OCI-LY7 (cell line): ENCODE results near the gene IL18R1. TPM values are rescaled to one million over a fixed set of nuclear protein-coding genes. Genes with fewer than 3 reads are reported as not detected.

Experiments
- BruUV-seq: library from RNA; stranded (reverse); fragments of 400-500 nt; replicated peaks from 2 replicates; lab custom pipeline; 2021; lab: Mats Ljungman, UMichigan
- CTCF ChIA-PET: fragments of 300-600 bp; sonication (Branson Sonifier 250); formaldehyde crosslinking; loops from one replicate; lab custom pipeline; 2022; ENCODE audit warnings: antibody characterized with exemption; ENCODE audit not compliant: unreplicated experiment; lab: Charles Lee
- POLR2A ChIA-PET: fragments of 300-600 bp; sonication (Branson Sonifier 250); formaldehyde crosslinking; loops from one replicate; lab custom pipeline; 2022; ENCODE audit warnings: antibody characterized with exemption; lab: Charles Lee
- DNase-seq: peaks from one replicate; pipeline ENCODE4 v3.0.0-alpha.2; 2015; ENCODE audit warnings: low spot score
- H2AFZ ChIP-seq: fragments of 200-600 bp; sonication (generic), shearing (Covaris generic); 2 replicates; pipeline ENCODE4 v1.6.1; 2014; ENCODE audit warnings: mild to moderate bottlenecking, antibody characterized with exemption, low read length, moderate library complexity
- H3K27ac ChIP-seq: fragments of 200-600 bp; sonication (generic); 2 replicates; pipeline ENCODE4 v1.5.1; 2014; ENCODE audit warnings: mixed run types, low read depth, mild to moderate bottlenecking, moderate library complexity, low read length, inconsistent platforms; ENCODE audit not compliant: poor library complexity, severe bottlenecking
- H3K36me3 ChIP-seq: fragments of 200-600 bp; sonication (generic); 2 replicates; pipeline ENCODE4 v1.6.1; 2014; ENCODE audit warnings: mild to moderate bottlenecking, antibody characterized with exemption, low read length, moderate library complexity, mixed read lengths; ENCODE audit not compliant: insufficient read depth
- H3K4me1 ChIP-seq: fragments of 200-600 bp; sonication (generic); 2 replicates; pipeline ENCODE4 v1.5.1; 2014; ENCODE audit warnings: mild to moderate bottlenecking, low read length; ENCODE audit not compliant: insufficient read depth, poor library complexity, severe bottlenecking
- H3K4me2 ChIP-seq: fragments of 200-600 bp; sonication (generic); 2 replicates; pipeline ENCODE4 v1.6.1; 2014; ENCODE audit warnings: mild to moderate bottlenecking, low read length
- H3K4me3 ChIP-seq: fragments of 200-600 bp; sonication (generic); 2 replicates; pipeline ENCODE4 v1.5.1; 2014; ENCODE audit warnings: mild to moderate bottlenecking, low read depth, low read length; ENCODE audit not compliant: poor library complexity, severe bottlenecking
- H3K79me2 ChIP-seq: fragments of 200-600 bp; sonication (generic); 2 replicates; pipeline ENCODE4 v1.6.1; 2016; ENCODE audit warnings: low read depth, mild to moderate bottlenecking, low read length, moderate library complexity, mixed read lengths; ENCODE audit not compliant: insufficient read depth
- H3K9me2 ChIP-seq: fragments of 200-600 bp; sonication (generic); 2 replicates; pipeline ENCODE4 v1.6.1; 2016; ENCODE audit warnings: mild to moderate bottlenecking, low read length, mixed read lengths; ENCODE audit not compliant: insufficient read depth
- H3K9me3 ChIP-seq: fragments of 200-600 bp; sonication (generic); 2 replicates; pipeline ENCODE4 v1.6.1; 2014; ENCODE audit warnings: mild to moderate bottlenecking, mixed run types, low read length, mixed read lengths
- H4K20me1 ChIP-seq: fragments of 200-600 bp; sonication (generic); 2 replicates; pipeline ENCODE4 v1.6.1; 2014; ENCODE audit warnings: mild to moderate bottlenecking, antibody characterized with exemption, low read length, moderate library complexity, mixed read lengths; ENCODE audit not compliant: insufficient read depth
- EZH2phosphoT487 ChIP-seq: fragments of 200-600 bp; sonication (generic); IDR thresholded peaks from 2 replicates; pipeline ENCODE4 v1.6.1; 2018; ENCODE audit warnings: low read depth, borderline replicate concordance, mild to moderate bottlenecking, mixed run types, antibody characterized with exemption, low read length, moderate library complexity, mixed read lengths
- intact Hi-C: fragments of 100-400 bp; cut with micrococcal nuclease; formaldehyde crosslinking; loops from one replicate; pipeline ENCODE4 v1.10.0; 2022; ENCODE audit not compliant: unreplicated experiment
- total RNA-seq, 2 experiments: library from RNA; depleted of rRNA in 1 of 2; stranded (reverse); fragments of >200 nt in 1 of 2; shearing (Covaris generic) in 1 of 2; gene quantifications; 2 replicates each; pipeline ENCODE4 v1.2.3, GENCODE V29; 2014 to 2022
- TF ChIP-seq, protein P1 (sequence below): fragments of 200-600 bp; sonication (generic); conservative IDR thresholded peaks from 2 replicates; pipeline ENCODE4 v1.5.1; 2014; ENCODE audit warnings: mild to moderate bottlenecking, antibody characterized with exemption, low read length, moderate library complexity, mixed read lengths

The IL18R1 gene
- total RNA-seq, 2 experiments from 2014 or later, result not detected

DNA sequence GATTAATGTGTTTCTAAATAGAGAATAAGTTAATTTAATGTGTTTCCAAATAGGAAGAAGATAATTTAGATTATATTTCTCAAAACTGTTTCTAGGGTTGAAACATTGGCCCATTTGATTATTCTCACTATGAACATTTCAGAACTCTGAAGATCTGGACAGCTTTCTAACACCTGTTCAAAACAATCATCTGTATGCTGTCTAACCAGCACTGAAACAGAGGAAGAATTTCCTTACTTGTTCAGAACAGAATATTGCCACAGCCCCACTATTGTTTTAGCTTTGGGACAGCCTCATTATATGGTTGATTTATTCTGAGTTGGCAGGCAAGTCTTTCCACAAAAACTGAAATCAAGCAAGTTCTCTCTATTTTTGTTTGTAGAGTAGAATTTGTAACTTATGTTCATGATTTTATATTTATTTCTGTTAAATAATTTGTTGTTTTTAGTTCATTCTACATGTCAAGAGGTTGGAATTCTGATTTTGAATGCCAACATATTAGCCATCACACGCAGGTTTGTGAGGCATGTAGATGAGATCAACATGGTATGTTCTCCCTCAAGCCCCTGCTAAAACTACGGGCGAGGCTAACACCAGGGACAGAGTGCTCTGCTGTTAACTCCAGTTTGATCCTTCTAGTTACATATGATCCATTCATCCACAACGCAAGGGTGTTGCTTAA, 78.5 kb downstream of the IL18R1 start:
- BruUV-seq, result no TSS peak

GRCh38 chr2:102434655-102435381, 79.2 kb downstream of the IL18R1 start:
- no TSS peak for BruUV-seq
- ChIA-PET POLR2A (no interaction called here), CTCF (no interaction called here)
- no peak overlapping the region for H3K4me2 ChIP-seq
- no peak overlapping the region for H3K4me3 ChIP-seq
- H3K79me2 ChIP-seq, result no peaks in the 10 kb centered on the region
- intact Hi-C loops, result no loop called here
- H3K9me3 ChIP-seq, result no peaks in the 10 kb centered on the region
- H3K36me3 ChIP-seq, result no peaks in the 10 kb centered on the region
- H3K27ac ChIP-seq, result no peak overlapping the region
- TF ChIP-seq, protein P1, sequence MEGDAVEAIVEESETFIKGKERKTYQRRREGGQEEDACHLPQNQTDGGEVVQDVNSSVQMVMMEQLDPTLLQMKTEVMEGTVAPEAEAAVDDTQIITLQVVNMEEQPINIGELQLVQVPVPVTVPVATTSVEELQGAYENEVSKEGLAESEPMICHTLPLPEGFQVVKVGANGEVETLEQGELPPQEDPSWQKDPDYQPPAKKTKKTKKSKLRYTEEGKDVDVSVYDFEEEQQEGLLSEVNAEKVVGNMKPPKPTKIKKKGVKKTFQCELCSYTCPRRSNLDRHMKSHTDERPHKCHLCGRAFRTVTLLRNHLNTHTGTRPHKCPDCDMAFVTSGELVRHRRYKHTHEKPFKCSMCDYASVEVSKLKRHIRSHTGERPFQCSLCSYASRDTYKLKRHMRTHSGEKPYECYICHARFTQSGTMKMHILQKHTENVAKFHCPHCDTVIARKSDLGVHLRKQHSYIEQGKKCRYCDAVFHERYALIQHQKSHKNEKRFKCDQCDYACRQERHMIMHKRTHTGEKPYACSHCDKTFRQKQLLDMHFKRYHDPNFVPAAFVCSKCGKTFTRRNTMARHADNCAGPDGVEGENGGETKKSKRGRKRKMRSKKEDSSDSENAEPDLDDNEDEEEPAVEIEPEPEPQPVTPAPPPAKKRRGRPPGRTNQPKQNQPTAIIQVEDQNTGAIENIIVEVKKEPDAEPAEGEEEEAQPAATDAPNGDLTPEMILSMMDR, result no peak
- TF ChIP-seq EZH2phosphoT487, result no peak
- no peaks in the 10 kb centered on the region for H3K4me1 ChIP-seq
- H3K9me2 ChIP-seq, result no peaks in the 10 kb centered on the region
- no peak for DNase-seq
- no peak overlapping the region for H2AFZ ChIP-seq
- no peaks in the 10 kb centered on the region for H4K20me1 ChIP-seq

More for the DNA sequence above, 78.5 kb downstream of the IL18R1 start:
- H3K9me2 ChIP-seq, result no peaks in the 10 kb centered on the region
- H3K79me2 ChIP-seq, result no peaks in the 10 kb centered on the region
- no peaks in the 10 kb centered on the region for H3K9me3 ChIP-seq
- H3K4me1 ChIP-seq, result no peaks in the 10 kb centered on the region
- POLR2A ChIA-PET, result no interaction called here
- intact Hi-C loops, result no loop called here
- H3K4me2 ChIP-seq, result no peak overlapping the region
- DNase-seq, result no peak
- H2AFZ ChIP-seq, result no peak overlapping the region
- no peak overlapping the region for H3K27ac ChIP-seq
- TF ChIP-seq EZH2phosphoT487, result no peak
- TF ChIP-seq, protein P1, result no peak
- H3K36me3 ChIP-seq, result no peaks in the 10 kb centered on the region
- H3K4me3 ChIP-seq, result no peak overlapping the region
- no peaks in the 10 kb centered on the region for H4K20me1 ChIP-seq
- CTCF ChIA-PET, result no interaction called here

DNA sequence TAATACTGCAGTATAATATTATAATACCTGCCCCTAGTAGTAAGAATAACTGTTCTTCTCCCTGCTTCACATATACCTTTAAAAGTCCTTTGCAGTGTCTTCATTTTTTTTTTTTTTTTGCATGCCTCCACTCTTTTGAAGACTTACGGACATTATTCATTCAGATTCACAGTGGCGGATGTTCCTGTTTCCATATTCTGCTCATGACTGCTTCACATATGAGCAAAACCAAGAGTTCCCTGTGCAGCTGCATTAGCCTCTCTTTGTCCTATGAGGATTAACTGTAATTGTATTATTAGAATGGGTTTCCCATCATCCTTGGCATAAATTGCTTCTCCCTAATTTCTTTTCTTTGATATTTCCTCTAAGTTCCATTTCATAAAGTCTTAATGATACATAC, 80.1 kb downstream of the IL18R1 start:
- no peak for TF ChIP-seq EZH2phosphoT487
- TF ChIP-seq, protein P1, result no peak
- H3K9me2 ChIP-seq, result no peaks in the 10 kb centered on the region
- no peaks in the 10 kb centered on the region for H3K79me2 ChIP-seq
- H3K4me3 ChIP-seq, result no peak overlapping the region
- no peak overlapping the region for H3K27ac ChIP-seq
- H3K4me2 ChIP-seq, result no peak overlapping the region
- CTCF ChIA-PET, result no interaction called here
- no peaks in the 10 kb centered on the region for H3K9me3 ChIP-seq
- POLR2A ChIA-PET, result interaction anchor here (0.7 kb wide), 1 partner anchor 117 kb away, joined by 3 read pairs; no protein-coding TSS in a partner anchor
- no TSS peak for BruUV-seq
- intact Hi-C loops, result no loop called here
- no peak overlapping the region for H2AFZ ChIP-seq
- no peak for DNase-seq
- H3K4me1 ChIP-seq, result no peaks in the 10 kb centered on the region
- H4K20me1 ChIP-seq, result no peaks in the 10 kb centered on the region
- H3K36me3 ChIP-seq, result no peaks in the 10 kb centered on the region
